NCI-H748 treated with DMSO at 0.1 percent for 48 hours (cell line): Measurements from ENCODE around the gene PRPF19.

ENCODE experiments used
- DNase-seq: peaks from one replicate; lab custom pipeline; 2025; lab: John Stamatoyannopoulos, UW

The PRPF19 gene

DNA sequence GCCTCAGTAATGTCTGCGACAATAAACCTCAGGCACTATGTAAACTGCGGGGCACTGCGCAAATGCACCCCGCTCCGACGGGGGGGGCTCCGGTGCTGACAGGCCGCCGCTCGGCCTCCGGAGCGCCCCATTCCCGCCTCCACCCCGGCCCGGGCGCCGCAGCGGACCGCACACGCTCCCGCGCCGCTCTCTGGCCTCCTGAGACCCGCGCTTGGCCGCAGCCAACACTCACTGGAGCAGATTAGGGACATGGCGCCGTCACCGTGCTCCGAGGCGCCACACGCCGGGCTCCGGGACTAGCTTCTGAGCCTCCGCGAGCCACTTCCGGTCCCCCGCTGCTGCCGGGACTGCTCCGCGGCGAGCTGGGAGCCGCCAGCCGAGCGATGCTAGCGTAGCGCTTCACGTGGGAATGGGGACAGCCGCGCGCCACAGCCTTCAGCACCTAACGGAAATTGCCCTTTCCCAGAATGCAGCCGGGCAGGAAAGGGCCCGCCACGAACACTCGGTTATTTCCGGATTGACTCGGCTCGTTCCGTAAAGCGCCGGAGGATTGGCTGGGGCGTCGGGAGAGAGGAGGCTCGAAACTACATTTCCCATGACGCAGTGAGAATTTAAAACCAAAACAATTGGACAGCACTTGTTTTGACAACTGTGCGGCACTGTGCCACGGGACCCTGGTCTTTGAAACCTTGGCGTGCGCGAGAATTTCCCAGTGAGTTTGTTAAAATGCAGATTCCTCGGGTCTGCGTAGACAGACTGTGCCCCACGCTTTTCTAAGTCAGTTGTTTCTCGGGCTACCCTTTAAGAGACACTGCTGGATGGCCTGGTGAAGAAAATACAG, at the start of gene PRPF19:
Gene PRPF19 (minus strand): TSS at position 454 of the 841 bp plus-strand sequence. CDS start 203 bp downstream, at position 251.
- peak; percentile 96 for DNase-seq

DNA sequence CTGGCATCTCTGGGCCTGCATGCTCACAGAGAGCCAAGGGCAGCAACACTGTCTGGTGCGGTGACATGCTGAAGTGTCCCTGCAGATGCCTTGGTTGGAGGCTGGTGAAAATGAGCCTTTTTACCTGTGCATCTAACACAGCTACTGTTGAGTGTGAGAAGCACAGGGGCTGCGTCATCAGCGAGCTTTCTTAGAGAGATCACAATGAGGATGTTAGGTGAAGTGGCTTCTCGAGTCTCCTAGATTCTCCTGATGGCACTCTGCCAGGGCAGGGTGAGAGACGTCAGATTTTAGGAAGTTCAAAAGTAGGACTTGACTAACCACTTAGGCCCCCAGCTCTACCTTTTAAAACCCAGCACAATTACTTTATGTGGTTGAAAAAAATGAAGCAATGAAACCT, 49.2 kb upstream of the PRPF19 start:
- no peak for DNase-seq

DNA sequence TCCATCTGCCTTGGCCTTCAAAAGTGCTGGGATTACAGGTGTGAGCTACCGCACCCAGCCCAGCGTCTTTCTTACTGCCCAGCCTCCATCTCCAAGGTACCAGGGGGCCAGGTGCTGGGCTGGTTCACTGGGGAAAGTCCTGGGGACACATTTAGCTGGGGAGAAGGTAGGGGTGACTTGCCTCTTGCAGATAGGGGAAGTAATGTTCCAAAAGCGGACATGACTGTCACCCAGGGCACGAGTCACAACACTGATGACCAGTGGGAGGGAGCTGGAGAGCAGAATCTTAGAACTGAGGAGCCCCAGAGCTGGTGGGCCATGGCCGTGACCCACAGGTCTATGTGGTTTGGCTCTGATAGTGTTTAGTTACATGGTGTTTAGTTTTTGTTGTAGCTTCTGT, 48.0 kb upstream of the PRPF19 start:
- DNase-seq = no peak

- DNase-seq = no peak
Observed at GRCh38 chr11:60953781-60954180, 47.4 kb upstream of the PRPF19 start.

DNA sequence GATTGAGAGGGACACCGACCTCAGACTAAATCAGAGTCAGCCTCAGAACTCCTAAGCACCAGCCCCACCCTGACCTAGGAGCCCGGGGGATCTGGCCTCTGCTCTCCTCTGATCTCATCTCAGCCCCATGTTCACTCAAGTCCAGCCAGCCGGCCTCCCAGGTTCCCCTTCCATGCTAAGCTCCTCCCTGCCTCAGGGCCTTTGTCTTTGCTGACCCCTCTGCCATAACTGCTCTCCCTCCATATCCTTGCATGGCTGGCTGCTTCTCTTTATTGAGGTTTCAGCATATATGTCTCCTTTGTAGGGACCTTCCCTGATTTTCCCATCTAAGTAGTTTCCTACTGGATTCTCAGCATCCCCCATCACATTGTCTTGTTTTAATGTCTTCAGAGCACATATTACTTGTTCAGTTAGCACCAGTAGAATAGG, 46.4 kb upstream of the PRPF19 start:
- DNase-seq = no peak

DNA sequence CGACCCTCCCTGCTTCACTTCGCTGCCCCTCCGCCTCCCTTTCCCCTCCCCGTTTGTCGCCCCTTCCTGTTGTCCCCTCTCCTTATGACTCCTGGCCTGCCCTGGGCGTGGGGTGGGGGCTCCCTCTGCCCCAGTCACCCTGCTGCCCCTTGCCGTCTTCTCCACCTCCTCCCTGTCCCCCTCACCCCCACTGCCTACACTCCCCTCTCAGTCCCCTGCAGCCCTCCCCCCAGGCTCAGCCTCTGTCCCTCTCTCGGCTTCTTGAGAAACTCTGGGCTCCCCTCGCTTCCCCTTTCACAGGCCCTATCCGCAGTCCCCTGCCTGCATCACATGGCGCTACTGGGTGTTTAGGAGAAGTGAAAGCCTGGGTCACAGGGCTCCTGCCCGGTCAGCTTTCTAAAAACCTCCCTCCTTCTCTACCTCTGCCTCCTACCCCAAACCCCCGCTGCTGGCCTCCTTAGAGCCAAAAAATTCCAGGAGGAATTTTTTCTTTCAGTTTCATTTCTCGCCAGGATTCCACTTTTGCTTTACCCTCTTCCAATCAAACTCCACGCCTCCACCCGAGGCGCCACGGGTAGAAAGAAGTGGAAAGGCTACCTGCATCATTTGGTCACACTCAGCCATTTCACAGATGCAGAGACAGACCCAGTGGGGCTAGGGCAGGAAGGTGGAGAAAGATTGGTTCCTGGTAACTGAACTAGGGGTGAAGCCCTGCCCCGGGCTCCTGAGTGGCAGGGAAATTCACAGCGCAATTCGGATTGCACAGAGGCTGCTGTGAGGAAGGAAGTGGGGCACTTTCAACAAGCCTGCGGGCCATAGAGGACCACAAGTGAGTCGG, 45.7 kb upstream of the PRPF19 start, which contains the start of gene SLC15A3:
Gene SLC15A3 (minus strand): TSS at position 273 of the 838 bp plus-strand sequence. CDS start 625 bp downstream, outside the sequence.
- DNase-seq = no peak

- DNase-seq = no peak
Observed at GRCh38 chr11:60951606-60951903, 45.2 kb upstream of the PRPF19 start.

GRCh38 chr11:60950933-60951605, 44.7 kb upstream of the PRPF19 start:
- DNase-seq = no peak

GRCh38 chr11:60950024-60950423, 43.6 kb upstream of the PRPF19 start:
- no peak for DNase-seq

- DNase-seq = no peak
Observed at GRCh38 chr11:60948250-60948649, 41.9 kb upstream of the PRPF19 start.

DNA sequence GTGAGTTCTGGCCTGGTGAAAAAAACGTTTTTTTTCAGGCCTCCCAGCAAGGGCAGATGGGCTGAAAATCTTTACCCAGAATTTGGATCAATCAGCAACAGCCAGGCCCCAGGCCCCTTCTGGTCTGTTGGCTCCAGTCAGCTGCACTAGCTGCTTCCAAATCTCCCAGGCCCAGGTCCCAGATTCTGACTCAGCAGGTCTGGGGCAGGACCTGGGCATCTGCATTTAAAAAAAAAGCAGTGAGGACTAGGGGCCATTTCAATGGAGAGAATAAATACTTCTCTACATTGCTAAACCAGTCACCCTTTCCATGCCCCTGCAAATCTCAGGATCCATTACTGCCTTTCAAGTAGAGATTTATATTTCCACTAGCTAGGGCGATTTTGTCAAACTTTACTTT, 41.3 kb upstream of the PRPF19 start:
- no peak for DNase-seq

- no peak for DNase-seq
Observed at GRCh38 chr11:60946601-60947264, 40.3 kb upstream of the PRPF19 start.

DNA sequence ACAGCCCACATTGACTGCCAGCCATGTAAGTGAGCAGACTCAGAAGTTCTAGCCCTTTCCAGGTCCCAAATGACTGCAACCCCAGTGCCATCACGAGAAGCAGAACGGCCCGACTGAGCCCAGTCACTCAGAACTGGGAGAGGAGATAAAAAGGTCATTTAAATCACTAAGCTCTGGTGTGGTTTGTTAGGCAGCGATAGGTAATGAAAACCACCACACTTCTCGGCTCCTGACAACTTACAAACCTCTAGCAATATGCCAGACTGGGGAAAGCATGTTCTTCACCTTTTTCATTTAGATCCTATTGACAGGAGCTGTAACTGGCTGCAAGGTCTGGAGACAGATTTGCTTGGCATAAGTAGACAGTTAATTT, 38.9 kb upstream of the PRPF19 start:
- DNase-seq = no peak

GRCh38 chr11:60944490-60945294, 38.3 kb upstream of the PRPF19 start:
- DNase-seq = no peak

DNA sequence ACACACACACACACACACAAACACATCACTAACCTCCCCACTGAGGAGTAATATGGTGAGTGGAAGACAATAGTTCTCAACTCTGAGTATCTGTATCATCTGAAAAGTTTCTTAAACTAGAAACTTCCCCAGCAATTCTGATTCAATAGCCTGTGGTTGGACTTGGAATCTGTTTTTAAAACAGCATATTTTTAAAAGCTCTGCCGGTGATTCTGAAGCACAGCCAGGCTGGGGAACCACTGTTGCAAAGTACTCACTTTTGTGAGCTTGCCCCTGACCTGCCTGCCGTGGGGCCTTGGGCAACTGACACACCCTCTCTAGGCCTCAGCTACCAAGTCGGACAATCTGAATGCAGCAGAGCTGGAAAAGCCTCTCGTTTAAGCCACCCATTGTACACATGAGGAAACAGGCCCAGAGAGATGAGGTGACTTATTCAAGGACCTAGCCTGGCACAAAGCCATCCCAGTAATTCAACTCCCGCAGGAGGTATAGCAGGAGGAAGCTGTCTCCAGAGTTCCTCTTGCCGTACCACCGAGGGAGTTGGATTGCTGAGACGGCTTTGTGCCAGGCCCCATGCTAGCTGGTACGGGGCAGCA, 36.7 kb upstream of the PRPF19 start:
- no peak for DNase-seq

GRCh38 chr11:60942219-60942618, 35.8 kb upstream of the PRPF19 start:
- no peak for DNase-seq

DNA sequence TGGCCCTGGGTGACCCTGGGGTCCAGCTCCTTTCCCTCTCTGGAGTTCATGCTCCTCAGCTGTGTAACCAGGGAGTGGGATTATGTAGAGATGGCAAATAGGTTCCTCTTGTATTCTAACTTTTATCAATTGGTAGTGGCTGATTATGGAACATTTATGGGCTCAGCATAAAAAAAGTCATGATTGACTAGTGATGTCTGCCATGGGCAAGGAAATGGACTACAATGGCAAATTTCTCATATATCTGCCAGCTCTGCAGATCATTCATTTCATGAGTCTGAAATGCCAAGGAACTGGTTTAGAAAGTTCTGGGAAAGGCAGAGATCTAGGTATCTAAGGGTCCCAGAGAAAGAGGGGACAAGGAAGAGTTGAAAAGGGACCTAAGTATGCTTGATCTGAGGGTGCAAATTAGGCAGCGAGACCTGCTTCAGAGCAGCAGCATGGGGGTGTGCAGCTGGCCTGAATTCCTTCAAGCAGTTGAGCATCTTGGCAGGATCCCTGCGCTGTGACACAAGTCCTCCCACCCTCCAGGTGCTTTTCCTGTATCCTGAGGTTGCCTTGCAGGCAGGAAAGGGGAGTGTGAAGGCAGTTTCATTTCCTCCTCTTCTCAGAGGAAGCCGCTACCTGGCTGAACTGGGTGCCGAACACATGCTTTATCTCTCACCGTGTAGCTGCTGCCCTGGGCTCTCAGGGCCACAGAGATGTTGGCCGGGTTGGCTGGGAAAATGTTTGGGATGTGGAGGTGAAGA, 35.2 kb upstream of the PRPF19 start:
- no peak for DNase-seq

DNA sequence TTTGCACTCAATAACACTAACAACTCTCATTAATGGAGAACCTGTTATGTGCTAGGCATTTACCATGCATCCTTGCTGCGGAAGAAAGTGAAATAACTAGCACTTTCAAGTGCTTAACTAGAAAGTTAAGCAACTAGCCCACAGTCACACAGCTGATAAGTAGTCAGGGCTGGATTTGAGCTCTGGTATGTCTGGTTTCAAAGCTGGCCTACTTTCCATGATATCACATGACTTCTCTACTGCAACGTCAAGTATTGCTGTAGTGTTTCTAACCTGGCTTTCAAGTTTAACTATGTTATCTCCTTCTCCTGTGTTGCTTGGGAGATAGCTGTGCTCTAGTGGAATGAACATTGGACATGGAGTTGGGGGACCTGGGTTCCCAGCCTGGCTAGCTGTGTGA, 33.5 kb upstream of the PRPF19 start:
- no peak for DNase-seq

DNA sequence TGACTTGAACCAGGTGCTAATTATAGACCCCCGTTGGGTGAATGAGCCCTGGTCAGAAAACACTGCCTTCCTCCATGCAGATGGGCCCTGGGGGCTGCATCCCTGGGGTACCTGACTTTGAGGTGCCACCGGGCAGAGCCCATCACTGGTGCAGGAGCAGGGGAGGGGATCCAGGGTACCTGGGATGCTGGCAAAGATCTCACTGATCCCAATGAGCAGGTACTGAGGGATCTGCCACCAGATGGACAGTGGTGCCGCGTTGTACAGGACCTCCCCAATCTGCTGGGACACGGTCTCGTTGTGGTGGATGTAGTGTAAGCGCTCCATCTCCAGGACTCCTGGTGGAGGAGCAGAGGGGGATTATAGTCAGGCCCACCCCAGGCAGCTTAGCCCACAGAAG, 32.9 kb upstream of the PRPF19 start:
- DNase-seq = no peak

DNA sequence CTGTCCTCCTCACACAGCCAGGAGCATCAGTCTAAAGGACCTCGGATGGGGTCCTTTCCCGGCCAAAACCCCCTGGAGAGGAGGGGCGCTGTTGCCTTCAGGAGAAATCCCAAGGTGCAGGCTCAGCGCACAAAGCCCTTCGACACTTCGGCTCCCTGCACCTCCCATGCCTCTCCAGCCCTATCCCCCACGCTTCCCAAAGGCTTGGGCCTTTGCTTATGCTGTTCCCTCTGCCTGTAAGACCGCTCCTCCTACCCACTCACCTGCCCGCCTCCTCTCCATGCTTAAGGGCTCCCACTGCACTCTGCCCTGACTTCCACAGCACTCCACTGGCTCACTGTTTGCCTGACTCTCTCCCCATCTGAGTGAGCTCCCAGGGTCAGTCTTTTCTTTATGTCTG, 32.1 kb upstream of the PRPF19 start:
- no peak for DNase-seq
